ENCODE measurements around the gene METAP2. TPM values are rescaled to one million over a fixed set of nuclear protein-coding genes. Genes with fewer than 3 reads are reported as not detected.

Gene METAP2
- total RNA-seq, 2 donors from 2014 or later = 49.5 to 53.8 TPM

- Histone ChIP-seq H3K36me3 (peaks cover 12% of the 10 kb centered on the region), H3K4me3 (no peak overlapping the region), H3K27ac (no peak overlapping the region), H3K9ac (ENCODE audit: low read depth in 2 of 2, low read length in 2 of 2) (no peak overlapping the region), H3K4me1 (no peaks in the 10 kb centered on the region), H3K27me3 (no peaks in the 10 kb centered on the region), H3K9me3 (no peaks in the 10 kb centered on the region)
- TF ChIP-seq CTCF (IDR thresholded peaks at IDR 0.05) = no peak
- DNase-seq = no peak
- intact Hi-C loops (cut with DNase I) = no loop called here
Observed at GRCh38 chr12:95505039-95505438, 31.1 kb downstream of the METAP2 start.

- Histone ChIP-seq H3K36me3 (peaks cover 12% of the 10 kb centered on the region), H3K4me3 (no peak overlapping the region), H3K9me3 (no peaks in the 10 kb centered on the region), H3K27me3 (no peaks in the 10 kb centered on the region), H3K9ac (ENCODE audit: low read depth in 2 of 2, low read length in 2 of 2) (no peak overlapping the region), H3K4me1 (no peaks in the 10 kb centered on the region), H3K27ac (no peak overlapping the region)
- no peak for DNase-seq
- no peak for TF ChIP-seq CTCF (IDR thresholded peaks at IDR 0.05)
- intact Hi-C loops (cut with DNase I) = no loop called here
Observed at GRCh38 chr12:95506707-95507523, 33.0 kb downstream of the METAP2 start.

- DNase-seq = no peak
- Histone ChIP-seq H3K27ac (no peak overlapping the region), H3K9ac (ENCODE audit: low read depth in 2 of 2, low read length in 2 of 2) (no peak overlapping the region), H3K27me3 (no peaks in the 10 kb centered on the region), H3K4me3 (no peak overlapping the region), H3K36me3 (peaks cover 3% of the 10 kb centered on the region), H3K4me1 (no peaks in the 10 kb centered on the region), H3K9me3 (no peaks in the 10 kb centered on the region)
- no peak for TF ChIP-seq CTCF (IDR thresholded peaks at IDR 0.05)
- intact Hi-C loops (cut with DNase I) = no loop called here
Observed at GRCh38 chr12:95509300-95509699, 35.3 kb downstream of the METAP2 start.

- H3K4me1 ChIP-seq = no peaks in the 10 kb centered on the region
- H3K27me3 ChIP-seq = no peaks in the 10 kb centered on the region
- DNase-seq = no peak
- intact Hi-C loops (cut with DNase I) = no loop called here
- no peak overlapping the region for H3K27ac ChIP-seq
- H3K4me3 ChIP-seq = no peak overlapping the region
- H3K36me3 ChIP-seq = no peaks in the 10 kb centered on the region
- no peaks in the 10 kb centered on the region for H3K9me3 ChIP-seq
- TF ChIP-seq CTCF (IDR thresholded peaks at IDR 0.05) = no peak
- H3K9ac ChIP-seq (ENCODE audit: low read depth in 2 of 2, low read length in 2 of 2) = no peak overlapping the region
Observed at GRCh38 chr12:95511977-95512376, 38.0 kb downstream of the METAP2 start.

- Histone ChIP-seq H3K9ac (ENCODE audit: low read depth in 2 of 2, low read length in 2 of 2) (no peak overlapping the region), H3K36me3 (no peaks in the 10 kb centered on the region), H3K27me3 (no peaks in the 10 kb centered on the region), H3K4me3 (no peak overlapping the region), H3K9me3 (no peaks in the 10 kb centered on the region), H3K4me1 (no peaks in the 10 kb centered on the region), H3K27ac (no peak overlapping the region)
- DNase-seq = no peak
- TF ChIP-seq CTCF (IDR thresholded peaks at IDR 0.05) = no peak
- intact Hi-C loops (cut with DNase I) = no loop called here
Observed at GRCh38 chr12:95513599-95513998, 39.6 kb downstream of the METAP2 start.

Data from colonic mucosa (tissue), 4 donors.